Stimulated activated CD4-positive, alpha-beta T cell treated with anti-CD3 and anti-CD28 coated beads, Interleukin-12 subunit alpha, Interleukin-12 subunit beta, amount 100 ng/mL, for 48 hours (primary cell): Measurements from ENCODE around the gene MICALL1.
"Not testable (repeated sequence)": the region's sequence is repeated elsewhere in the genome, so short reads cannot be mapped to it uniquely, and the experiment has no call there.

Source experiments
- DNase-seq, 3 donors: peaks; one replicate each; pipeline ENCODE4 v3.0.0-alpha.2; 2020; ENCODE audit warnings: low read depth in 2 of 3, low spot score in 1 of 3

Gene MICALL1

DNA sequence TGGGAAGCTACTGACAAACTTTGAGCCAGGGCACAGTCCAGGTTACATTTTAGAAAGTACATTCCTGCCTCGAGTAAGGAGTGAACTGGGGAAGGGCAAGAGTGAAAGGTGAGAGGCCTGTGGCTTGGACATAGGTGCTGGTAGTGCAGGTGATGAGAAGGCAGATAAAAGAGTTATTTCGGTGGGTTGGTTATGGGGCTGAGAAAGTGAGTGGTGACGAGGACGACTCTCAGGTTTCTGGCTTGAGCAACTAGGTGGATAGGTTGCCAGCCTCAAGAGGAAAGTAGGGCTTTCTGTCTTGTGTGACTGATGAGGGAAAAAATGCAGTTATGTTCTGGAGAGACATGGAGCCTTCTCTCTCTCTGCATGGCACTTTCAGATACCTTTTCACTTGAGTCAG, 51.1 kb downstream of the MICALL1 start:
- DNase-seq: no peak

DNA sequence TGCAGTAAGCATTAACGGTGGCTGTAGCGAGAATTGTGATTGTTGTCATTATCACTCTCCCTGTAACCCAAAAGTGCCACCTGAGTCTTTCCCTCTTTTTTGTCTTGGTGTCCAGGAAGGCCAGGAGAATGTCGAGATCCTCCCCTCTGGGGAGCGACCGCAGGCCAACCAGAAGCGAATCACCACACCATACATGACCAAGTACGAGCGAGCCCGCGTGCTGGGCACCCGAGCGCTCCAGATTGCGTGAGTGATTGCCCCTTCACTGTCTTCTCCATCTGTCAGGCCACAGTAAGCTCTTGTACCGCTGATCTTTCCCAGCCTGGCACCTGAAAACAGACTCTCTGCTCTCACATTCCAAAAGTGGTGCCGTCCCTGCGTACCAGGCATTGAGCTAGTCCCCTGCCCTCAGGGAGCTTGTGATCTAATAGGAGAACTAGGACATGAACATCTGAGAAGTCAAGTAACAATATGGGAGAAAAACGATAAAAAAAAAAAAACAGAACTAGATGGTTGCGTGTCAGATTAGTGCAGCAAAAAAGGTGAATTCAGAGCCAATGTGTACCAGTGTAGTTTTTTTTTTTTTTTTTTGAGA, 53.2 kb downstream of the MICALL1 start:
- no peak for DNase-seq

- no peak for DNase-seq
Observed at GRCh38 chr22:37961062-37961461, 55.0 kb downstream of the MICALL1 start.

GRCh38 chr22:37965940-37966664, 60.0 kb downstream of the MICALL1 start:
- no peak for DNase-seq

DNA sequence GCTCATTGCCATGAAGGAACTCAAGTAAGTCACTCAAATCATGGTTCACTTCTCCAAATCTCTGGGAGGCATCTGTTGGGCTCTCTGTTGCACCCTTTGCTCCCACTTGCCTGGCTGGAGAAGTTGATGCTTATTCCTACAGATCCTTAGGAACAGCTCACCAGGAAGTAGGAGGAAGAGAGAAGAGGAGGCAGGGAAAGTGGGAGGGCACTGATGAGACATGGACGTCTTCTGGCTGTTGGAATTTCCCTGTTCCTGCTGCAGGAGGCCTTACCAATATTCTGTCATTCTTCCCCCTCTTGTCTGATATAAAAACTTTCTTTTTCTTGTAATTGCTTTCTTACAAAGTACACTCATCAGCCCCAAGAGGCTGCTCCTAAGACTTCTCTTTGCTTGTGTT, 61.0 kb downstream of the MICALL1 start:
- DNase-seq: no peak

DNA sequence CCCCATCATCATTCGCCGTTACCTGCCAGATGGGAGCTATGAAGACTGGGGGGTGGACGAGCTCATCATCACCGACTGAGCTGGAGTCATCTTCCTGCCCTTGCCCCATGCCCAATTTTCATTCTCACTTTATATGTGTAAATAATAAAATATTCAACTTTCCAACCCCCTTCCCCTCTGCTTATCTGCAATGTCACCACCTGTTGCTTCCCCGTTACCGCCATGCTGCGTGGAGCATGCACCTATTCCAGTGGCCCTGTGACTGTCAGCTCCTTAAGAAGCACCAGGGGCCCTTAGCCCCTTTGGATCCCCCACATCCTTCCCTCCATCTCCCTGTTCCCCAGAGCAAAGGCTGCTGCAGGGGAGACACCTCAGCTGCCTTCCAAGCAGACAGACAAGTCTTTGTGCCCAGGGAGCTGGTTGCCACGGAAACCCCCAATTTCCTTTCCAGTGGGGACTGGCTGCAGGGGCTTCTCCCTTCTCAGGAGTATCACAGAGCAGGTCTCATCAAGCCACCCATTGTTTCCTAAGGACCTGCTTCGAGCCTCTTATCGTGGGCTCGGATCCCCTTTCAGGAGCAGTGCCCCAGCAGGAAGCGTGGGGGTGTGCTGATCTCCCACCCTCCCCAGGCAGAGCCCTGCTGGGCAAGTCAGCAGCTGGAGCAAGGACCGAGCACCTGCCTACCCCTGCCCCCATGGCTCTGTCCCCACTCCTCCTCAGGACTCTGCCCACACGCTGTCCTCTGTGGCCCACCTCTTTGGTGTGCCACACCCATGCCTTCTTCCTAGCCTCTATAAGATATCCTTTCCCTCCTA, 61.7 kb downstream of the MICALL1 start:
- no peak for DNase-seq

GRCh38 chr22:37968452-37969251, 62.6 kb downstream of the MICALL1 start:
- no peak for DNase-seq

- DNase-seq: no peak
Observed at GRCh38 chr22:37970864-37971263, 64.8 kb downstream of the MICALL1 start.

- DNase-seq: no peak
Observed at GRCh38 chr22:37971475-37972434, 65.7 kb downstream of the MICALL1 start.

DNA sequence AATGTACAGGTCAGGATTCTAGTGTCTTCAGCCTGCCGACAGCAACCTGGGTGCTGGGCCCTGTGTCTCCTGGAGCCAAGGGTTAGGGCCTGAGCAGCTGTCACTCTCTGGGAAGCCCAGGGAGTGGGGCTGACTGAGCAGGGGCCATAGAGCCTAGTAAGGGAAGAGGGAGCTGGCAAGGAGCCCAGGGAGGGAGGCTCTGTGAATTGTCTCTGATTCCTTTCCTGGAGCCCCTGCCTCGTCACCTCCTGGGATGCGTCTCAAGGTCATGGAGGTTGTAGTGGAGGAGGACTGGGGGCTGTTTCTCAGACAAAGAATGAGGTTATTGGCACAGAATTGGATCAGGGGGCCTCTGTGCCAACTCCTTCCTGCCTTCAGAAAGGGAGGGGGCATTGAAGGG, 66.4 kb downstream of the MICALL1 start:
- DNase-seq: no peak

GRCh38 chr22:37973271-37974170, 67.4 kb downstream of the MICALL1 start:
- DNase-seq: no peak

DNA sequence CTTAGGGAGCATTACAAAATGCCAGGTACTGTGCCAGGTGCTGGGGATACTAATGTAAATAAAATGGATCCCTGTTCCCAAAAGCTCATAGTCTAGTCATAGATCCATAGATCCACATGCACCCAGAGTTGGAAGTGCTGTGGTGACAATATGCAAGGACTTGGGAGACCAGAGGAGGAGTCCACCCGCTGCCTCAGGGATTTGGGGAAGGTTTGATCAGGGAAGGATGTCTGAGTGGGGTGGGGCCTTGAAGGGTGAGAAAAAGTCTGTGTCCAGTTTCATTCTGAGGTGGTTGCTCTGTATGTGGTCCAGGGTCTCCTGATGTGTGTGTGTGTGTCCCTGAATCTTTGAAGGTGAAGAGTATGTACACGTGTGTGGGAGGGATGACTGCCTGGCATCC, 69.1 kb downstream of the MICALL1 start:
- no peak for DNase-seq

GRCh38 chr22:37976022-37976421, 69.9 kb downstream of the MICALL1 start:
- not testable (repeated sequence) for DNase-seq

- DNase-seq: no peak
Observed at GRCh38 chr22:37976547-37976946, 70.5 kb downstream of the MICALL1 start.

DNA sequence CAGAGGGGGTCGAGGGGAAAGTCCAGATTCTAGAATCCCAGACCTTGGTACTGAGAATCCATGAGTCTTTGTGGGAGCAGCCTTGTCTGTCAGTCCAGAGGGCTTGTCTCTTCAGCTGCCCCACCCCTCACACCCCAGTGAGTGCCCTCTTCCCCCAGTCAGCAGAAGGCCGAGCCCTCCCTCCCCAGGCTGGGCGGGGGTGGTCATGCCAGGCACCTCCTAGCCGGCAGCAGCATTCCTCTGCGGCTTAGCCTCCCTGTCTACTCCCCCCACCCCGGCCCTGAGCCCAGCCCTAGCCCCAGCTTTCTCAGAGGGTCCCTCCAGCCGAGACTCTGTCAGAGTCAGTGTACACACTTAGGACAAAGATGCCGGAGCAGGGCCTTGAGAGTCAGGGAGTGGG, 73.7 kb downstream of the MICALL1 start:
- DNase-seq: no peak

- DNase-seq: no peak
Observed at GRCh38 chr22:37981282-37982011, 75.3 kb downstream of the MICALL1 start.

GRCh38 chr22:37982151-37982785, 76.2 kb downstream of the MICALL1 start:
- no peak for DNase-seq
